Sciatic nerve (tissue), 2 donors: ENCODE results near the gene GTF2H2C. TPM values are rescaled to one million over a fixed set of nuclear protein-coding genes. Genes with fewer than 3 reads are reported as not detected.
"Not testable (repeated sequence)": the region's sequence is repeated elsewhere in the genome, so short reads cannot be mapped to it uniquely, and the experiment has no call there.

Source experiments
- ATAC-seq: fragments of 200-7000 bp; cut with Tn5 transposase; one replicate; pipeline ENCODE4 v1.9.1; 2020; ENCODE audit warnings: mild to moderate bottlenecking, moderate library complexity
- DNase-seq: peaks from one replicate; pipeline ENCODE4 v3.0.0-alpha.2; 2020; ENCODE audit warnings: low spot score
- intact Hi-C: fragments of 100-400 bp; cut with DNase I; formaldehyde crosslinking; loops from one replicate; pipeline ENCODE4 v1.14.2; 2022
- total RNA-seq: library from RNA; stranded (reverse); fragmentation: NEBNext Ultra II Directional; extraction: Animal tissue kit (Norgen Biotek cat#: 25700); gene quantifications from one replicate; pipeline ENCODE4 v1.2.1, GENCODE V29; 2021
- donor health status: DM: no; HTN: no; CAD: no.
- donor health status: DM: no; HTN: no; CAD: no.

The GTF2H2C gene
- total RNA-seq: 29.9 TPM

DNA sequence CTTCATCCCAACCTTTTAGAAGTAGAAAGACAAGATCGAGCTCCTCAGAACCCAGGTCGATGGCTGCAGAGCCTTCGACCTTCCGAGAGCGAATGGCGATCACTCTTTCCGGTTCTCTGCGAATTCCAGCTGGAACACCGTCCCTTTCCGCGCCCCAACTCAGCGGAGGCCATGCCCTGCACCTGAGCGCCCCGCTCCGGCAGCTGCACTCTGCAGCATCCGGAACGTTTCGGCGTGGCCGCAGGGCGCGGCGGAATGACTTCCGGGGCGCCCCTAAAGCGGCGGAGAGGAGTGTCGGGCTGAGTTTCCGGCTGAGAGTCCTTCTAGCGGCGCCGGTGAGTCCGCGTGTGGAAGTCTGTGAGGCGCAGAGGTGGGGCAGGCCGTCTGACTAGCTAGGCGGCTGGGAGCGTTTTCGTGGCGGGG lies at the start of gene GTF2H2C:
GTF2H2C (plus strand) TSS at position 284 of the 423 bp plus-strand sequence. CDS start 4,942 bp downstream, outside the sequence.
- intact Hi-C loops: not testable (repeated sequence)
- peak; percentile 98 for ATAC-seq
- DNase-seq: peak; percentile 75

DNA sequence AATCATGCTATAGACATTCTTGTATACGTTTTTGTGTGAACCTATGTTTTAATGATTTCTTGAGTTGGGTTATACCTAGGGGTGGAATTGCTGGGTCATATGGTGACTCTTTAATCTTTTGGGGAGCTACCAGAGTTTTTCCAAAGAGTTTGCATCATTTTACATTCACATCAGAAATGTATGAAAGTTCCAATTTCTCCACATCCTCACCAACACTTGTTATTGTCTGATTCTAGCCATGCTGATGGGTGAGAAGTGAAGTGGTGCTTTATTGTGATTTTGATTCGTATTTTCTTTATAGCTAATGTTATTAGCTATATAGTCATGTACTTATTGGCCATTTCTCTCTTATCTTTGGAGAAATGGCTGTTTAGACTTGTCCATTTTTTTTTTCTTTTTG lies 49.3 kb upstream of the GTF2H2C start:
- ATAC-seq: no peak
- intact Hi-C loops: no loop called here
- DNase-seq: no peak

GRCh38 chr5:69512740-69513260 lies 47.2 kb upstream of the GTF2H2C start:
- intact Hi-C loops: no loop called here

DNA sequence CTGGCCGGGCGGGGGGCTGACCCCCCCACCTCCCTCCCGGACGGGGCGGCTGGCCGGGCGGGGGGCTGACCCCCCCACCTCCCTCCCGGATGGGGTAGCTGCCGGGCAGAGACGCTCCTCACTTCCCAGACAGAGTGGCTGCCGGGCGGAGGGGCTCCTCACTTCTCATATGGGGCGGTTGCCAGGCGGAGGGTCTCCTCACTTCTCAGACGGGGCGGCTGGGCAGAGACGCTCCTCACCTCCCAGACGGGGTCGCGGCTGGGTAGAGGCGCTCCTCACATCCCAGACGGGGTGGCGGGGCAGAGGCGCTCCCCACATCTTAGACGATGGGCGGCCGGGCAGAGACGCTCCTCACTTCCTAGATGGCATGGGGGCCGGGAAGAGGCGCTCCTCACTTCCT lies 44.4 kb upstream of the GTF2H2C start:
- ATAC-seq, intact Hi-C loops, DNase-seq: not testable (repeated sequence)

More at GRCh38 chr5:69512740-69513260, 47.2 kb upstream of the GTF2H2C start:
- ATAC-seq: no peak
- DNase-seq: no peak

DNA sequence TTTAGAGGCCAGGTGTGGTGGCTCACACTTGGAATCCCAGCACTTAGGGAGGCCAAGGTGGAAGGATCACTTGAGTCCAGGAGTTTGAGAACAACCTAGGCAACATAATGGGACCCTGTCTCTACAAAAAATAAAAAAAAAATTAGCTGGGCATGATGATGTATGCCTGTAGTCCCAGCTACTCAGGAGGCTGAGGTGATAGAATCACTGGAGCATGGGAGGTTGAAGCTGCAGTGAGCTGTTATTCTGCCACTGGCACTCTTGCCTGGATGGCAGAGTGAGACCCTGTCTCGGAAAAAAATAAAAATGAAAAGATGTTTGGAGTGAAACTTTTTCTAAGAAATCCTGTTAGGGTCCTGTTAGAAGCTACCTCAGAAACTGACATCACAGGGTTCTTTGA lies 43.2 kb upstream of the GTF2H2C start:
- ATAC-seq: no peak
- DNase-seq: no peak
- intact Hi-C loops: no loop called here

DNA sequence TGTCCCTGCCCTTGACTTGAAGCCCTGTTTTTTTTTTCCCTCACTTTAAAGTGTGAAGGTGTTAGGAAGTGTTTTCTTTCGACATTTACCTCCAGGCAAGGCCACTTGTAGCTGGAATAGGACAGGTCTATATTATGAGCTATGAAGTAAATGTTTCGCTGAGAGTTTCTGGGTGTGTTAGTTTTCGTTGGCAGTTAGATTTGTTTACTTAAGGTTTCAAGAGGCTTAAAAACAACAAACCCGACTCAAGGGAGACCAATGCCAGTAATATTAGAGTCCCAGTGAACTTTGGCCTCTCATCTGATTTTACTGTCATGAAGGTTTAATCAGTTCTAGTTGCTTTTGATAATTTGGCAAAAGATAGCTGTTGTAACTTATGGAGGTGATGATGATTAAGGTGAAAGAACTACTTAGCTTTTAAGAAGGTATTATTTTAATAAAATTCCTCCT lies 42.2 kb upstream of the GTF2H2C start:
- ATAC-seq (no peak), DNase-seq (no peak)
- intact Hi-C loops: no loop called here

DNA sequence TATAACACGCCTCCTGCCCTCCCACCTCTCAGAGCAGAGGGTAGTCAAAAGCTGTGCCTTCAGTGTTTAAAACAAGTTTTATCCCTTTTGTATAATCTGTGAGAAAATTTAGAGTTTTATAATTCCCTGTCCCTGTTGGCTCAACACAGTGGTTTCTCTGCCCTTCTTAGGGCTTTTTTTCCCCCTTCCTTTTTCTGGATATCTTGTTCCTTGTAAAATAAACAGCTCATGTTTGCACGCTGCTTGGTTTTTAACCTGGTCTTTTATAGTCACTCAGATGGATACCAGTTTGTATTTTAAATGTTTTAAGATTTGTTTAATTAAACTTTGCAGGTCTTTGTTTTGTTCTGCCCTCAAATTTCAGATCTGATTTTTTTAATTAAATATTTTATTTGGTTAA lies 40.7 kb upstream of the GTF2H2C start:
- ATAC-seq: no peak
- intact Hi-C loops: no loop called here
- DNase-seq: no peak

DNA sequence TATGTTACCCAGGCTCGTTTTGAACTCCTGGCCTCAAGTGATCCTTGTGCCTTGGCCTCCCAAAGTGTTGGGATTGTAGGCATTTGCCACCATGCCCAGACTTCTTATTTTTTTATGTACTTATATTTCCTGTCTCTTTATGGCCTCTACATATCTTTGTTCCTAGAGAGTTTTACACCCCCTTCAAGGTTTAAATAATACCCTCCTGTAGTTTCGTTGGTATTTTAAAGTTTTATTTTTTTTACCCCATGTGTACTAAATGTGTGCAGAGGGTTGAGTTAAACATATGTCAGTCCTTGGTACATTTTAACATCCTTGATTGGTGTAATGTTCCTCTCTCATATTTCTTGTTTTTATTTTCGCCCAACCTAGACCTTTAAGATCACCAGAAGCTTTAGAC lies 38.0 kb upstream of the GTF2H2C start:
- intact Hi-C loops: no loop called here
- ATAC-seq: no peak

GRCh38 chr5:69525490-69525889 lies 34.5 kb upstream of the GTF2H2C start:
- intact Hi-C loops: no loop called here
- ATAC-seq: no peak
- no peak for DNase-seq

More for the DNA sequence above, 38.0 kb upstream of the GTF2H2C start:
- no peak for DNase-seq

DNA sequence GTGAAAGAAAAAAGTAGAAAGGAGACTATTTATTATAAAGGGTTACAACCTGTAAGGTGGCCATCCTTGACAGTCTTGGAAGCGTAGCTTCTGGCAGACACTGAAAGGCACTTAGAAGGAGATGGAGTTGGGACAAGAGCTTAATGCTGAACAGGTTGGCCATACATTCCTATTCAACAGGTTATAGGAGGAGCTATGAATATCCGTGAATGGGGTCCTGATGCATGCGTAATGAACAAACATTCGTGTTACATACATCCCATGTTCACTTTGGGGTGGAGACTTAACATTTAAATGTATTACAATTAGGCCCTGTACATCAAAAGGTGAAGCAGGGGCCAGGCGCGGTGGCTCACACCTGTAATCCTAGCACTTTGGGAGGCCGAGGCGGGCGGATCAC lies 33.3 kb upstream of the GTF2H2C start:
- ATAC-seq (no peak), DNase-seq (no peak)
- intact Hi-C loops: no loop called here

- intact Hi-C loops: no loop called here
- DNase-seq (no peak), ATAC-seq (no peak)
Measured at GRCh38 chr5:69527128-69527770, 32.7 kb upstream of the GTF2H2C start.

DNA sequence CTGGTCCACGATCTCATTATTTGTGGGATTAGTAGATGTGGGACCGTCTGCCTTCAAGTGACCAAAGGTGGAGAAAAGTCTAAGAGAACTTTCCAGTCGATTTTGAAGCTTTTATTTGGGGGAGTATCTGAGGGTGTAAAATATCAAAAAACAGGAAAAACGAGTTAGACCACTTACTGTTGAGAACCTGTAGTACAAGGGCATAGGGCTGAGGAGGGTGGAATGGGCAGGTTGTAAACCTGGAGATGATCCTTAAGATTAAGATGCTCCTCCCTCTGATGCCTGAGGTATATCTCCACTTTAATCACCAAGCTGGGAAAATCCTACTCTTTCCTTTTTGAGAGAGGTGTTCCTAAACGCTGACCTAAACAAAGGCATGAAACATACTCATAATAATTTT lies 32.0 kb upstream of the GTF2H2C start:
- no peak for DNase-seq
- intact Hi-C loops: no loop called here
- no peak for ATAC-seq

DNA sequence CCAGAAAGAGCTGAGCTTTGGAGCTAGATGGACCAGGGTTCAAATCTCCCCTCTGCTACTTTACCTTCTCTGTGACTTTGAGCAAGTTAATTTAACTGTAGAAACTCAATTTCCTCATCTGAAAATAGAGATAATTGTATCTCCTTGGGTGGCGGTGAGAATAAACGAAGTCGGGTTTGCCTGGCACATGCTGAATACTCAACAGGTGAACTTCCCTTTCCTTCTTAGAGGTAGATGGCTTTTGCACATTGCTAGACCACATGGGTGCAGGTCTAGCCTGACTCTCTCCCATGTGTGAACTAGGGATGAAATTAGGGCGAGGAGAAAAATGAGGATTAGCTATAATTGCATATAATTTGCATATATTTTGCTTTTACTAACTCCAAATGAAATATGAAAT lies 31.4 kb upstream of the GTF2H2C start:
- intact Hi-C loops: no loop called here
- ATAC-seq: no peak
- no peak for DNase-seq

GRCh38 chr5:69530561-69531405 lies 29.2 kb upstream of the GTF2H2C start:
- ATAC-seq: no peak
- intact Hi-C loops: no loop called here
- DNase-seq: no peak

GRCh38 chr5:69531406-69531801 lies 28.6 kb upstream of the GTF2H2C start:
- DNase-seq (no peak), ATAC-seq (no peak)
- intact Hi-C loops: no loop called here

DNA sequence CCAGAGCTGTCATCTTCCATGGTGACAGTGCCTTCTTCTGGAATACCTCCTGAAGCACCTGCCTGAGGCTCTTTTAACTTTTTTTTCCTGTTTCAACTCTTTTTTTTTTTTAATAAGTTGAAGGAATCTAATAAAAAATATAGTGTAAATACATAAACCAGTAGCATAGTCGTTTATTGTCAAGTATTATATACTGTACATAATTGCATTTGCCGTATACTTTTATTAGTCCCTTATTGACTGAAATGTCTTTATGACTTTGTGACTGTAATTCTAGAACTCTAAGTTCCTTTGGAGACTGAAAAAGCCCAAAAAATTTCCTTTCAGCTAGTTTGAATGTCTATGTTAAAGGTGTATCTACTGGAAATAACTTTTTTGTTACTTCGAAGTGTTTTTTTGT lies 22.1 kb upstream of the GTF2H2C start:
- intact Hi-C loops, DNase-seq, ATAC-seq: not testable (repeated sequence)

- DNase-seq, intact Hi-C loops, ATAC-seq: not testable (repeated sequence)
Measured at GRCh38 chr5:69538735-69539134, 21.3 kb upstream of the GTF2H2C start.

- DNase-seq, intact Hi-C loops, ATAC-seq: not testable (repeated sequence)
Measured at GRCh38 chr5:69541347-69541746, 18.6 kb upstream of the GTF2H2C start.

DNA sequence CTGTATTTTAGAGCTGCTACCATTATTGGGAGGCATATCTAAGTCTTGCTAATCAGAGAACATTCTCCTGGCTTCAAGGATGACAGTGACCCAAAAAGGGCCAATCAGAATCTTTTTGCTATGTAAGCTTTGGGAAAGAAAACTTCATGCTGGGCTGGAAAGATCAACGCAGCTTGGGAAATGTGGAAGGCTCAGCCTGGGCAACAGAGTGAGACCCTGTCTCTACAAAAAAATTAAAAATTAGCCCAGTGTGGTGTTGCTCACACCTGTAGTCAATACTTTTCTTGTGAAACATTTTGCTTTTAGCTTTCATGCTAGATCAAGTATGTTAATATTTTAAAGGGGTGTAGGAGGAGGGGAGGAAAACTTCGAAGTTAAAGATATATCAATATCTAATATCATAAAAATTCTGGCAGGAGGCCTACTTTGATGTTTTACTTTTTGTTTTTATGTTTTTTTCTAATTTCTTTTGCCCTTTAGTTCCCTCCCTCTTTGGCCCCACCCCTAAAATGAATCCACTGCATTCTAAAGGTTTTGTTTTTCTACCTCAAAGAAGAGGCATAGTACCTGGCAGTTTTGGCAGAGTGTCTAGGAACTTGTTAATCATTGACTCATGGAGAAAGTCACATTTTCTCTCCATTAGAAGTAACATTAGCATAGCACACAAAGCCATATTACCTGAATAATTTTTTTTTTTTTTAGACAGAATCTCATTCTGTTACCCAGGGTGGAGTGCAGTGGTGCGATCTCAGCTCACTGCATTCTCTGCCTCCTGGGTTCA lies 17.0 kb upstream of the GTF2H2C start:
- intact Hi-C loops, ATAC-seq, DNase-seq: not testable (repeated sequence)
